Endothelial cell of hepatic sinusoid (primary cell): ENCODE measurements around the gene PSD.

ENCODE experiments used
- in situ Hi-C: cut with HindIII; loops from 2 replicates; pipeline ENCODE4 v1.10.0; 2017; ENCODE audit warnings: low sequenced_read_pairs

The PSD gene

GRCh38 chr10:102407425-102408130 lies 11.0 kb downstream of the PSD start:
- in situ Hi-C loops: no loop called here

DNA sequence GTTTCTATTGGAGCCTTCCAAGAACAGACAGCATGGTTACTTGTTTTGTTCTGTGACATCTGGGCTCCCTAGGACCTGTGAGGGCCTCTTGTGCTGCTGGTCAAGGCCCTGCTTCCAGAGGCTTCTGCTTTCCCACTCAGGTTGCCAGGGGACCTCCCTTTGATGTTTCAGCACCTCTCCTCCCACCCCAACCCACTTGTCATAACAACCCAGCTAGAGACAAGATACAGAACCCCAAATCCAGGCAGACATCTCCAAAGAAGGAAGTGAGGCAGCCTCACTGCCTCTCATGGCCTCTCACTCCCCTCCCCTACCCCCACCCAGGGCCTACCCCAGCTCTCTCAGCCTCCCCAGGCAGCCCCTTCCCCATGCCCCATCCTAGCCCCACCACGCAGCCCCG lies 11.8 kb downstream of the PSD start:
- in situ Hi-C loops: no loop called here

DNA sequence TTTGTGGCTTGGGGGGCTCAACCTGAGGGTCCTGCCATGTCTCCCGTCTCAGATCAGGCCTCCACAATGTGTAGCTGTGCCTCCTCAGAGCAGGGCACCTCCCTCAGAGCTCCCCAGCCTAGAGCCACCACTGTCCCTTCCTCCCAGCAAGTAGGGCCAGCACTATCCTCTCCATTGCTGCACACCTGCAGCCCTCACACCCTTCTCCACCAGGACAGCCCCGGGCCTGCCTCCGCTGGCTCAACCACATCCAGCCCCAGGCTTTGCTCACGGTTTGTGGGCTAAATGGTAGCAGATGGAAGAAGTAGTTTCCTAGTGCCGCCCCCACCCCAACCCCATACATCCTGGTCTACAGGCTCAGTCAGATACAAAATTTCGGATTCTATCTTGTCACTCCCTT lies 13.0 kb downstream of the PSD start:
- in situ Hi-C loops: no loop called here

- in situ Hi-C loops: no loop called here
These were observed 13.4 kb downstream of the PSD start for GRCh38 chr10:102405108-102405571.

GRCh38 chr10:102404361-102405107 lies 14.1 kb downstream of the PSD start:
- in situ Hi-C loops: no loop called here

- in situ Hi-C loops: no loop called here
These were observed 15.5 kb downstream of the PSD start for GRCh38 chr10:102403115-102403514.

DNA sequence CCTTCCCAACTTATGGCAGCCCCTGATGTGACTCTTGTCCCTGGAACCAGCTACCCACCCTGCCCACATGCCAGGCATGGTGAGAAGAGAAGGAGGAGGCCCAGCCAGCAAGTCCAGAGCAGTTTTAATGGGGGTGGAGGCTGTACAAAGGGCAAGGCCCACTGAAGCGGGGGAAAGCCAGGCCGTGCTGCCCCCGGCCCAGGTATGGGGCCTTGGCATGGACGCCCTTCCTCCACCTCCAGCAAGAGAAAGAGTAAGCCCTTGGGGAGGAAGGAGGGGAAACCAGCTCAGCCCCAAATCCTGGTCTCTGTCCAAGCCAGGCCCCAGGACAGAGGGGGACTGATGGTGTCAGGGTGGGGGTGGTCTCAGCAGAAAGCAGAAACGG lies 16.1 kb downstream of the PSD start:
- in situ Hi-C loops: no loop called here

DNA sequence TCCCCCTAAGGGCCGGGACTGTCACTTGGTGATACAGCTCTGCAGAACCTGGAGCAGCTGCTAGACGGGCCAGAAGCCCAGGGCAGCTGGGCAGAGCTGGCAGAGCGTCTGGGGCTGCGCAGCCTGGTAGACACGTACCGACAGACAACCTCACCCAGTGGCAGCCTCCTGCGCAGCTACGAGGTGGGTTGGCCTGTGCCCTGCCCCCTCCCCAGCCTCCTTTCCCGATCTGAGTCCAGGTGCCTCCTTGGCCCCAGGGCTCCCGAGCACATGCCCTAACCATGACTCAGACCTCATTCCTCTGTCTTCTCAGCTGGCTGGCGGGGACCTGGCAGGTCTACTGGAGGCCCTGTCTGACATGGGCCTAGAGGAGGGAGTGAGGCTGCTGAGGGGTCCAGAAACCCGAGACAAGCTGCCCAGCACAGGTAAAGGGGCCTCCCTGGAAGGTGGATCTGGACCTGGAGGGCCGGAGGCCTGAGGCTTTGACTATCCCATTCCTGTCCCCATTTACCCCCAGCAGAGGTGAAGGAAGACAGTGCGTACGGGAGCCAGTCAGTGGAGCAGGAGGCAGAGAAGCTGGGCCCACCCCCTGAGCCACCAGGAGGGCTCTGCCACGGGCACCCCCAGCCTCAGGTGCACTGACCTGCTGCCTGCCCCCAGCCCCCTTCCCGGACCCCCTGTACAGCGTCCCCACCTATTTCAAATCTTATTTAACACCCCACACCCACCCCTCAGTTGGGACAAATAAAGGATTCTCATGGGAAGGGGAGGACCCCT lies 16.7 kb downstream of the PSD start:
- in situ Hi-C loops: no loop called here

DNA sequence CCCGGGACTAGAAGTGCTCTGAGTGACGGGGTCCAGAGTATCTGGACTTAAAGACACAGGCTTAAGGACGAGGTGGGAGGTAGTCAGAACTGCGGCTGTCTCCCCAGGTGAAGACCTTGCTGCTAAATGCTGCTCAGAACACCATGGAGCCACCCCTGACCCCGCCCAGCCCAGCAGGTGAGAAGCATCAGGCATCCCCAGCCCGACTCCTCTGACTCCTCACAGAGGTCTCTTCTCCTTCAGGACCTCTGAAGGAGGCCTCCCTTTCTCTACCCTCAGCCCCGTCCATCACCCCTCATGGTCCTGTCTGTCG lies 17.3 kb downstream of the PSD start:
- in situ Hi-C loops: no loop called here

DNA sequence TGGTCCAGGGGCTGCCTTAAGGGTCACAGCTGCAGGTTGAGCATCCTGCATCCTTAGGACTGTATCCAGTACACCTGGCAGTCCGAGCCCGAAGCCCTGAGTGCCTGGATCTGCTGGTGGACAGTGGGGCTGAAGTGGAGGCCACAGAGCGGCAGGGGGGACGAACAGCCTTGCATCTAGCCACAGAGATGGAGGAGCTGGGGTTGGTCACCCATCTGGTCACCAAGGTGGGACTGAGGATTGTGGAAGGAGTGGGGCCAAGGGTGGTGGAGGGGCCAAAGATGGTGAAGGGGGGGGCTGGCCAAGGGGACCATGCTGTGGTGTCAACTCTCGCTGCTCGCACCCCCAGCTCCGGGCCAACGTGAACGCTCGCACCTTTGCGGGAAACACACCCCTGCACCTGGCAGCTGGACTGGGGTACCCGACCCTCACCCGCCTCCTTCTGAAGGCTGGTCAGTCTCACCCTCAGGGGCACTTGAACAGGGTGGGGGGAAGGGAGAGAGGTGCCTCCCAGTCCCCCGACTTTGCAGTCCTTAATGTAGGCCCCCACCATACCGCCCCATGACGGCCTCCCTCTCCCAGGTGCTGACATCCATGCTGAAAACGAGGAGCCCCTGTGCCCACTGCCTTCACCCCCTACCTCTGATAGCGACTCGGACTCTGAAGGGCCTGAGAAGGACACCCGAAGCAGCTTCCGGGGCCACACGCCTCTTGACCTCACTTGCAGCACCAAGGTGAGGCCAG lies 17.8 kb downstream of the PSD start:
- in situ Hi-C loops: no loop called here

DNA sequence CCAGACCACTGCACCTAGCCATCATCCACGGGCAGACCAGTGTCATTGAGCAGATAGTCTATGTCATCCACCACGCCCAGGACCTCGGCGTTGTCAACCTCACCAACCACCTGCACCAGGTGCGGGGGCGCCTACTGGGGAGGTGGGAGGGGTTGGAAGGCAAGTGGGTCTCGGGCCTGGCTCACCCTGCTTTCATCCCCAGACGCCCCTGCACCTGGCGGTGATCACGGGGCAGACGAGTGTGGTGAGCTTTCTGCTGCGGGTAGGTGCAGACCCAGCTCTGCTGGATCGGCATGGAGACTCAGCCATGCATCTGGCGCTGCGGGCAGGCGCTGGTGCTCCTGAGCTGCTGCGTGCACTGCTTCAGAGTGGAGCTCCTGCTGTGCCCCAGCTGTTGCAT lies 18.5 kb downstream of the PSD start:
- in situ Hi-C loops: no loop called here

GRCh38 chr10:102399217-102400021 lies 19.2 kb downstream of the PSD start:
- in situ Hi-C loops: no loop called here

- in situ Hi-C loops: no loop called here
These were observed 20.2 kb downstream of the PSD start for GRCh38 chr10:102398172-102399020.

- in situ Hi-C loops: no loop called here
These were observed 21.1 kb downstream of the PSD start for GRCh38 chr10:102397222-102398171.

- in situ Hi-C loops: no loop called here
These were observed 21.8 kb downstream of the PSD start for GRCh38 chr10:102396730-102397151.

GRCh38 chr10:102396317-102396650 lies 22.3 kb downstream of the PSD start:
- in situ Hi-C loops: no loop called here

DNA sequence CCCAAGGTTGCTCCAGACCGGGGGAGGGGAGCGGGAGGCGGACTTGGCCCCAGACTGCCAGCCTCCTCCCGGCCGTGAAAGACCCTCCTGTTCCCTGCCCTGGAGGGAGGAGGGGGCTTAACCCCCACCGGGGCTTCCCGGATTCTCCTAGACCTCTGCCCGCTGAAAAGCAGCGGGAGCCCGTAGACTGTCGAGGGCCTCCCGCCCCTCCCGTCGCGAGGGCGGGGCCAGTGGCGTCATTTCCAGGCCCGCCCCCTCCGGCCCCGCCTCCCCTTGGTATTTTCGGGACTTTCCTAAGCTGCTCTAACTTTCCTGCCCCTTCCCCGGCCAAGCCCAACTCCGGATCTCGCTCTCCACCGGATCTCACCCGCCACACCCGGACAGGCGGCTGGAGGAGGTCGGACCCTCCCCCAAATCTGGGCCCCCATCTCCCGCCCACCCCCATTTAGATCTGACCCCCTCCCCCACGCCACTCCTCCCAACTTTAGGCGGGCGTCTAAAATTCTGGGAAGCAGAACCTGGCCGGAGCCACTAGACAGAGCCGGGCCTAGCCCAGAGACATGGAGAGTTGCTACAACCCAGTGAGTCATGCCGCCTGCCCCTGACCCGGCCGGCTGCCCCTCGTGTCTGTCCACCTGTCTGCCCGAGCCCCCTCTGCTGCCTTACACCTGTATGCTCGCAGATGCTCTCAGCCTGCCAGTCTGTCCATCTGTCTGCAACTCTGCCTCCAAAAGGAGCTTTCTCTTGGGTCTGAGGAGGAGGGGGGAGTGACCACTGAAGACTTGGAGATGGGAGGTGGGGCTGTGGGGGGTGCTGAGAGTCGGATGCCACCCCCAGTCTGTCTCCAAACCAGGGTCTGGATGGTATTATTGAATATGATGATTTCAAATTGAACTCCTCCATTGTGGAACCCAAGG lies 22.9 kb downstream of the PSD start, which contains the start of gene NFKB2:
Gene NFKB2 (plus strand): TSS at position 306 of the 917 bp plus-strand sequence. CDS start 255 bp downstream, at position 561.
- in situ Hi-C loops: no loop called here
